A549 treated with CpdA at 1 μM for 4 hours (cell line): ENCODE results near the gene ALG5. TPM values are rescaled to one million over a fixed set of nuclear protein-coding genes. Genes with fewer than 3 reads are reported as not detected.

Experiments
- total RNA-seq: library from RNA; stranded (reverse); fragments of 200-300 nt; extraction: Qiagen RNA extraction; gene quantifications from 5 replicates; pipeline ENCODE4 v1.2.3, GENCODE V29; 2022; ENCODE audit warnings: low read depth

ALG5 gene, protein sequence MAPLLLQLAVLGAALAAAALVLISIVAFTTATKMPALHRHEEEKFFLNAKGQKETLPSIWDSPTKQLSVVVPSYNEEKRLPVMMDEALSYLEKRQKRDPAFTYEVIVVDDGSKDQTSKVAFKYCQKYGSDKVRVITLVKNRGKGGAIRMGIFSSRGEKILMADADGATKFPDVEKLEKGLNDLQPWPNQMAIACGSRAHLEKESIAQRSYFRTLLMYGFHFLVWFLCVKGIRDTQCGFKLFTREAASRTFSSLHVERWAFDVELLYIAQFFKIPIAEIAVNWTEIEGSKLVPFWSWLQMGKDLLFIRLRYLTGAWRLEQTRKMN
- total RNA-seq = 38.5 to 44.2 TPM (median 39.3 TPM) in 5 replicates

DNA sequence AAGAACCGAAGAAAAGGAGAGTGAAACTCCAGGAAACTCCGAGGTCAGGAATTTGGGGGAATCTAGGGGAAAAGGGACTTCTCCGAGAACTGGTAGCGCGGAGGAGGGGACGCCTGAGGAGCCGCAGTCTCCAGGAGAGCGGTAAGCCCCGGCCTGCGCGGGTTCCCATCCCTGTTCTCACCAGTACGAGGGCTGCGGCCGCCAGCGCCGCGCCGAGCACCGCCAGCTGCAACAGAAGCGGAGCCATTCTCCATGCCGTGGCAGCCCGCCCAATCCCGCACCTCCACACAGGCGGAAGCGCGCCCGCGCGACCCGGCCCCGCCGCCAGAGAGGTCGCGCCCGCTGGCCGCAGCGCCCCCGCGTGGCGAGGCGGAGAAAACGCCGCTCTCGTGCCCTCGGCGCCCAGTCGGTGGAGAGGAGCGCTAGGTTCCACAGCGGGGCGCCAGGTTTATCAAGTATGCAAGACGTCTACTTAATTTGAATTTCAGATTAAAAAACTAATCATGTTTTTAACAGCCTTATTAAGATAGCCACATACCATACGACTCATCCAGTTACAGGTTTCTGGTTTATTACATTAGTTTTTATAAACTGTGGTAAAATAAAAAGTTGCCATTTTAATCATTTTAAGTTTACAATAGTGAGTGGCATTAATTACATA, at the start of gene ALG5:
ALG5 (minus strand) TSS at position 287 of the 661 bp plus-strand sequence; CDS start at position 247, 40 bp downstream.

DNA sequence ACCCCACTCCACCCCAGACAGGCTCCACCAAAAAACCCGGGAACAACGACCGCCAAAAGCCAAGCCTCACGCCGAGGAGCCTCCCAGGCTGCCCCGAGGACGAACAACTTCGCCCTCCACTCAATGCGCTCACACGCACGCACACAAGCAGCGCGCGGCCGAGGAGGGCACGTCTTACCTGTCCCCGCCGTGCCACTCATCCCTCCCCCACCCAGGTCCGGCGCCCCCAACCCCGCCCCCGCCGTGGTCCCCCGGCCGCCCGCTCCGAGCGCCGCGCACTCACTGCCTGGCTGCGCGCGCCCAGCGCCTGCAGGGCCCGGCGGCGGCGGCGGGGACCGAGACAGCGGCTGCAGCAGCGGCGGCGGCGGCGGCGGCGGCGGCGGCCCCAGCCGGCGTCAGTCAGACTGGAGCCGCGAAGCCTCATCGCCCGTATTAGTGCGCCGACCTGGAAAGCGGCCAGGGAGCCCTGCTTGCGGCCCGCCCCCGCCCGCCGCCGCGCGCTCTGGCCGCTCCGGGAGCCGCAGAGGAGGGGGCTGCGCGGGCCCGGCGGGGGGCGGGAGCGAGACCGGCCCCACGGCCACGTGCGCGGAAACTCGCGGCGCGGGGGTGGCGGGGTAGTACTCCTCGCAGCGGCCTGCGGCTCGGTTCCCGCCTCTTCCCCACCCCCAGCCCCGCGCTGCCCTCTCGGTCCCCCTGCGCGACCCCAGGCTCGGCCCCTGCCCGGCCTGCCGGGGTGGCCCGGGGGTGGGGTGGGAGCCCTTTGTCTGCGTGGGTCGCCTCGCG, 79.1 kb downstream of the ALG5 start, which contains the start of gene SMAD9:
SMAD9 (minus strand) TSS at position 406 of the 783 bp plus-strand sequence. CDS start 40,549 bp downstream, outside the sequence.

Other genes starting within 250 kb of the ALG5 start
- 0.93 to 1.3 TPM (median 1.1 TPM) in 5 replicates for gene RFXAP, start 180.1 kb downstream of the ALG5 start, total RNA-seq
- gene SMAD9, start 79.1 kb downstream of the ALG5 start, total RNA-seq = 0.02 to 0.09 TPM (median 0.06 TPM) in 5 replicates
- 32.3 to 63.9 TPM (median 33.4 TPM) in 5 replicates for gene EXOSC8, start 1.4 kb upstream of the ALG5 start, total RNA-seq
- gene SUPT20H, start 60.3 kb upstream of the ALG5 start, total RNA-seq = 21.1 to 29.2 TPM (median 25.3 TPM) in 5 replicates
- not detected in 5 replicates for gene CSNK1A1L, start 106.3 kb upstream of the ALG5 start, total RNA-seq